CD14-positive monocyte (primary cell): ENCODE data around the gene WFDC1. TPM values are rescaled to one million over a fixed set of nuclear protein-coding genes. Genes with fewer than 3 reads are reported as not detected.

Experiments used
- DNase-seq, 3 donors: peaks; one replicate each; pipeline ENCODE4 v3.0.0-alpha.2; 2011 to 2022
- H2AFZ ChIP-seq: 2 replicates; pipeline ENCODE4 v1.6.0; 2012; ENCODE audit warnings: mild to moderate bottlenecking, low read depth, low read length, inconsistent platforms; ENCODE audit not compliant: insufficient read depth, poor library complexity, severe bottlenecking
- H3K27ac ChIP-seq, 2 donors: 1 replicate in 1 of 2; 2 replicates in 1 of 2; pipeline ENCODE4 v1.5.1; 2012 to 2013; ENCODE audit warnings: low read length in 2 of 2, control low read depth in 1 of 2, inconsistent platforms in 1 of 2, low read depth in 1 of 2, mild to moderate bottlenecking in 1 of 2
- H3K27me3 ChIP-seq, 2 donors: one replicate each; pipeline versions ENCODE4 v1.6.0 to v1.6.1; 2011 to 2013; ENCODE audit warnings: low read length in 2 of 2; ENCODE audit not compliant: control insufficient read depth in 2 of 2, insufficient read depth in 2 of 2
- H3K36me3 ChIP-seq, 2 donors: replicated peaks in 1 of 2; 1 replicate in 1 of 2; 2 replicates in 1 of 2; pipeline versions ENCODE4 v1.5.1 to v1.6.1; 2012 to 2013; ENCODE audit warnings: low read length in 2 of 2, control low read depth in 1 of 2, inconsistent platforms in 1 of 2, mild to moderate bottlenecking in 1 of 2; ENCODE audit not compliant: insufficient read depth in 2 of 2, control insufficient read depth in 1 of 2
- H3K4me1 ChIP-seq, 2 donors: 1 replicate in 1 of 2; 2 replicates in 1 of 2; pipeline versions ENCODE4 v1.5.1 to v1.6.1; 2012 to 2013; ENCODE audit warnings: low read length in 2 of 2, control low read depth in 1 of 2, inconsistent platforms in 1 of 2, mild to moderate bottlenecking in 1 of 2, moderate library complexity in 1 of 2; ENCODE audit not compliant: insufficient read depth in 2 of 2, control insufficient read depth in 1 of 2
- H3K4me2 ChIP-seq: replicated peaks from 2 replicates; pipeline ENCODE3; 2012; ENCODE audit warnings: low read length, moderate library complexity, mild to moderate bottlenecking; ENCODE audit not compliant: poor library complexity, severe bottlenecking; ENCODE audit errors: extremely low read depth
- H3K4me3 ChIP-seq, 3 experiments: fragments of 200-600 bp in 1 of 3; sonication (generic) in 1 of 3; replicated peaks in 1 of 3; 1 replicate in 2 of 3; 2 replicates in 1 of 3; pipeline ENCODE4 v1.5.1; 2011 to 2013; ENCODE audit warnings: low read length in 3 of 3, mild to moderate bottlenecking in 3 of 3, control low read depth in 2 of 3, low read depth in 2 of 3, inconsistent platforms in 1 of 3, moderate library complexity in 1 of 3
- H3K79me2 ChIP-seq: 2 replicates; pipeline ENCODE4 v1.6.0; 2012; ENCODE audit warnings: mild to moderate bottlenecking, control low read depth, inconsistent platforms, low read length, moderate library complexity; ENCODE audit not compliant: insufficient read depth
- H3K9ac ChIP-seq: 2 replicates; pipeline ENCODE4 v1.6.0; 2017; ENCODE audit warnings: low read length, mild to moderate bottlenecking; ENCODE audit not compliant: insufficient read depth, poor library complexity, severe bottlenecking
- H3K9me3 ChIP-seq, 2 donors: replicated peaks in 1 of 2; 1 replicate in 1 of 2; 2 replicates in 1 of 2; pipeline versions ENCODE4 v1.5.1 to v1.6.1; 2012 to 2013; ENCODE audit warnings: low read length in 2 of 2, control low read depth in 1 of 2; ENCODE audit not compliant: control insufficient read depth in 1 of 2, insufficient read depth in 1 of 2
- H4K20me1 ChIP-seq: 2 replicates; pipeline ENCODE4 v1.6.0; 2012; ENCODE audit warnings: mild to moderate bottlenecking, low read length, control low read depth, moderate library complexity; ENCODE audit not compliant: insufficient read depth
- H3K27ac Mint-ChIP-seq, 7 donors: one replicate each; pipeline ENCODE4 v1.8.0; 2020; ENCODE audit warnings: mild to moderate bottlenecking in 7 of 7, mixed read lengths in 7 of 7, moderate library complexity in 6 of 7, inconsistent platforms in 2 of 7
- H3K27me3 Mint-ChIP-seq, 3 donors: one replicate each; pipeline ENCODE4 v1.8.0; 2021 to 2022; ENCODE audit warnings: low read depth in 3 of 3, mild to moderate bottlenecking in 3 of 3, mixed read lengths in 3 of 3, moderate library complexity in 3 of 3, inconsistent platforms in 1 of 3
- H3K36me3 Mint-ChIP-seq, 2 donors: one replicate each; pipeline ENCODE4 v1.8.0; 2020; ENCODE audit warnings: mixed read lengths in 2 of 2, inconsistent platforms in 1 of 2, mild to moderate bottlenecking in 1 of 2
- H3K4me1 Mint-ChIP-seq: one replicate; pipeline ENCODE4 v1.8.0; 2020; ENCODE audit warnings: mild to moderate bottlenecking, mixed read lengths
- H3K4me3 Mint-ChIP-seq, 2 donors: one replicate each; pipeline ENCODE4 v1.8.0; 2020; ENCODE audit warnings: mild to moderate bottlenecking in 2 of 2, mixed read lengths in 2 of 2, moderate library complexity in 1 of 2
- H3K9me3 Mint-ChIP-seq, 7 donors: one replicate each; pipeline ENCODE4 v1.8.0; 2020 to 2022; ENCODE audit warnings: mixed read lengths in 7 of 7, mild to moderate bottlenecking in 6 of 7, moderate library complexity in 6 of 7, inconsistent platforms in 2 of 7
- WGBS: methylation state at CpG from one replicate; pipeline ENCODE4 v1.1.5; 2013; ENCODE audit warnings: missing lambda C conversion rate; ENCODE audit not compliant: insufficient coverage; 5-methylcytosine and 5-hydroxymethylcytosine counted together
- intact Hi-C, 2 donors: fragments of 100-400 bp; cut with micrococcal nuclease; formaldehyde crosslinking; loops; one replicate each; pipeline versions ENCODE4 v1.15.0 to v1.15.1; 2023
- polyA plus RNA-seq, 3 donors: library from polyadenylated mRNA; depleted of rRNA in 1 of 3; unstranded in 2 of 3; stranded (reverse) in 1 of 3; fragments of 300-500 nt in 2 of 3; fragments of >200 nt in 1 of 3; fragmentation: Illumina TruSeq in 2 of 3; gene quantifications; 1 replicate in 2 of 3; 2 replicates in 1 of 3; pipeline ENCODE4 v1.2.3, GENCODE V29; 2012 to 2021
- TF ChIP-seq, protein P1 (sequence below): fragments of 200-600 bp; IDR thresholded peaks from one replicate; pipeline ENCODE4 v1.8.0; 2022; ENCODE audit warnings: antibody characterized with exemption, mild to moderate bottlenecking

WFDC1 gene
- polyA plus RNA-seq, 3 donors, result not detected

- Histone ChIP-seq H3K4me3 (no peak overlapping the region), H3K9ac (no peak overlapping the region), H3K79me2 (no peaks in the 10 kb centered on the region), H3K4me1 (no peaks in the 10 kb centered on the region), H3K4me2 (no peak overlapping the region), H2AFZ (no peak overlapping the region), H3K27ac (no peak overlapping the region), H4K20me1 (no peaks in the 10 kb centered on the region), H3K9me3 (no peaks in the 10 kb centered on the region), H3K27me3 (peaks cover 0 to 1% of the 10 kb centered on the region in 2 donors), H3K36me3 (no peaks in the 10 kb centered on the region)
- no peak overlapping the region for H3K27ac Mint-ChIP-seq
- H3K4me1 Mint-ChIP-seq, result no peaks in the 10 kb centered on the region
- peaks cover 0 to 1% (median 0%) of the 10 kb centered on the region in 7 donors for H3K9me3 Mint-ChIP-seq
- TF ChIP-seq, protein P1, sequence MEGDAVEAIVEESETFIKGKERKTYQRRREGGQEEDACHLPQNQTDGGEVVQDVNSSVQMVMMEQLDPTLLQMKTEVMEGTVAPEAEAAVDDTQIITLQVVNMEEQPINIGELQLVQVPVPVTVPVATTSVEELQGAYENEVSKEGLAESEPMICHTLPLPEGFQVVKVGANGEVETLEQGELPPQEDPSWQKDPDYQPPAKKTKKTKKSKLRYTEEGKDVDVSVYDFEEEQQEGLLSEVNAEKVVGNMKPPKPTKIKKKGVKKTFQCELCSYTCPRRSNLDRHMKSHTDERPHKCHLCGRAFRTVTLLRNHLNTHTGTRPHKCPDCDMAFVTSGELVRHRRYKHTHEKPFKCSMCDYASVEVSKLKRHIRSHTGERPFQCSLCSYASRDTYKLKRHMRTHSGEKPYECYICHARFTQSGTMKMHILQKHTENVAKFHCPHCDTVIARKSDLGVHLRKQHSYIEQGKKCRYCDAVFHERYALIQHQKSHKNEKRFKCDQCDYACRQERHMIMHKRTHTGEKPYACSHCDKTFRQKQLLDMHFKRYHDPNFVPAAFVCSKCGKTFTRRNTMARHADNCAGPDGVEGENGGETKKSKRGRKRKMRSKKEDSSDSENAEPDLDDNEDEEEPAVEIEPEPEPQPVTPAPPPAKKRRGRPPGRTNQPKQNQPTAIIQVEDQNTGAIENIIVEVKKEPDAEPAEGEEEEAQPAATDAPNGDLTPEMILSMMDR, result no peak
- H3K4me3 Mint-ChIP-seq, result no peak overlapping the region
- peaks cover 4 to 16% (median 10%) of the 10 kb centered on the region in 3 donors for H3K27me3 Mint-ChIP-seq
- WGBS, result 100% methylated on average over 1 of the region's 3 CpGs
- DNase-seq, result no peak
- intact Hi-C loops, result no loop called here
- H3K36me3 Mint-ChIP-seq, result no peaks in the 10 kb centered on the region
Observed at GRCh38 chr16:84306564-84306963, 11.9 kb downstream of the WFDC1 start.

DNA sequence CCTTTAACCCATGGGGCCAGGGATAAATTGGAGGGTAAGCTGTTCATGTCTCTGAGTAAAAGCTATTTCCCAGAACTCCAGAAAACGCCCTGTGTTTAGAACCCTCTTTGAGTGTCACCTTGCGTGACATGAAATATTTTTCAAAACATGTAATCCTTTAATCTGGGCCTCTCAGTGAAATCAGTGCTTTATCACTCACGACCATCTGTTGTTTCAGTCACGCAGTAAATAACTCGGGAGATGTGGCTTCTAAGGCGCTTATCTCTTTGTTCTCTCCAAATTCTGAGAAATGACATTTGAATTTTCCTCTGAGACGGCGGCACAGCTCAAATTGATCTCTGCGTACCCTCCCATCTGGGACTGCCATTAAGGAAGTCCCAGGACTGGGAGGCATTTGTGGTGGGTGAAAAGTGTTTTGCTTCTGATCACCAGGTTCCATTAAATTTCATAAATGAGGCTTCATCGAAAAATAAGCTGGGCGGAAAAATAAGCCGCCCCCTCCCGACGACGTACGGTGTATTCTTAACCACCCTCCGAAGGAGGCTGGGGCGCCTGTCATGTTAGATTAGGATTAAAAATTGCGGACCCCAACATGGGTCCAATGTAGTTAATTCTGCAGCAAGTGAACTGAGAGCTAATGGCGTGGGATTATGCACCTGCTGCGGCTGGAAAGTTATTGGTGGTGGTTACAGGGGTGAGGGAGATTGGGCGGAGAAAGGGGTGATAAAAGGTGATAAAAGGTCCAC, 12.7 kb downstream of the WFDC1 start:
- Mint-ChIP-seq H3K4me3 (no peak overlapping the region), H3K27ac (no peak overlapping the region), H3K9me3 (peaks cover 0 to 1% (median 0%) of the 10 kb centered on the region in 7 donors), H3K4me1 (no peaks in the 10 kb centered on the region), H3K36me3 (no peaks in the 10 kb centered on the region), H3K27me3 (peaks cover 10 to 22% (median 17%) of the 10 kb centered on the region in 3 donors)
- peaks cover 2 to 7% of the 10 kb centered on the region in 2 donors for H3K27me3 ChIP-seq
- 74% methylated on average over 21 of the region's 22 CpGs for WGBS
- TF ChIP-seq, protein P1, result no peak
- no peak overlapping the region for H3K4me2 ChIP-seq
- no peak for DNase-seq
- H3K4me1 ChIP-seq, result no peaks in the 10 kb centered on the region
- intact Hi-C loops, result no loop called here
- no peaks in the 10 kb centered on the region for H3K9me3 ChIP-seq
- H4K20me1 ChIP-seq, result no peaks in the 10 kb centered on the region
- no peak overlapping the region for H3K9ac ChIP-seq
- H2AFZ ChIP-seq, result no peak overlapping the region
- H3K79me2 ChIP-seq, result no peaks in the 10 kb centered on the region
- no peaks in the 10 kb centered on the region for H3K36me3 ChIP-seq
- H3K27ac ChIP-seq, result no peak overlapping the region
- H3K4me3 ChIP-seq, result no peak overlapping the region
